Thyroid gland (tissue), 4 donors: Measurements from ENCODE around the gene NDUFV2. TPM values are rescaled to one million over a fixed set of nuclear protein-coding genes. Genes with fewer than 3 reads are reported as not detected.

Source experiments
- DNase-seq, 2 donors: peaks; one replicate each; pipeline ENCODE4 v3.0.0-alpha.2; 2019
- H3K27ac ChIP-seq, 3 donors: fragments of 200-600 bp; sonication (generic); 1 replicate in 2 of 3; 2 replicates in 1 of 3; pipeline ENCODE4 v1.5.1; 2016 to 2019; ENCODE audit warnings: mild to moderate bottlenecking in 1 of 3, moderate library complexity in 1 of 3
- H3K27me3 ChIP-seq: fragments of 200-600 bp; sonication (generic); one replicate; pipeline ENCODE4 v1.5.1; 2019
- H3K36me3 ChIP-seq, 2 donors: fragments of 200-600 bp; sonication (generic); one replicate each; pipeline ENCODE4 v1.5.1; 2016 to 2019
- H3K4me1 ChIP-seq, 2 donors: fragments of 200-600 bp; sonication (generic); one replicate each; pipeline ENCODE4 v1.5.1; 2017 to 2019
- H3K4me3 ChIP-seq, 3 donors: fragments of 200-600 bp; sonication (generic); replicated peaks in 1 of 3; 1 replicate in 2 of 3; 2 replicates in 1 of 3; pipeline ENCODE4 v1.5.1; 2016; ENCODE audit warnings: mild to moderate bottlenecking in 1 of 3
- H3K9me3 ChIP-seq: fragments of 200-600 bp; sonication (generic); one replicate; pipeline ENCODE4 v1.5.1; 2017
- POLR2A ChIP-seq, 2 donors: fragments of 450-650 bp; IDR thresholded peaks; one replicate each; pipeline ENCODE4 v1.6.1; 2017; ENCODE audit warnings: antibody characterized with exemption in 2 of 2, mild to moderate bottlenecking in 2 of 2, moderate library complexity in 1 of 2
- WGBS, 2 donors: methylation state at CpG; one replicate each; pipeline ENCODE4 v1.1.5; 2017; 5-methylcytosine and 5-hydroxymethylcytosine counted together
- intact Hi-C: fragments of 100-400 bp; cut with DNase I; formaldehyde crosslinking; loops from one replicate; pipeline ENCODE4 v1.15.1; 2023
- total RNA-seq, 4 donors: library from RNA; depleted of rRNA; stranded (reverse); fragments of >200 nt; gene quantifications; one replicate each; pipeline ENCODE4 v1.2.3, GENCODE V29; 2016
- TF ChIP-seq, protein P1 (sequence below), 6 experiments: fragments of 200-600 bp in 3 of 6; fragments of 450-650 bp in 3 of 6; sonication (generic) in 3 of 6; IDR thresholded peaks; one replicate each; pipeline ENCODE4 v1.5.1; 2016 to 2019; ENCODE audit warnings: antibody characterized with exemption in 6 of 6, mild to moderate bottlenecking in 2 of 6, inconsistent platforms in 1 of 6, moderate library complexity in 1 of 6

NDUFV2 gene
- total RNA-seq, 4 donors from 2014 or later: 103 to 114 (median 108) TPM

GRCh38 chr18:9067823-9068222, 34.7 kb upstream of the NDUFV2 start:
- TF ChIP-seq, protein P1, sequence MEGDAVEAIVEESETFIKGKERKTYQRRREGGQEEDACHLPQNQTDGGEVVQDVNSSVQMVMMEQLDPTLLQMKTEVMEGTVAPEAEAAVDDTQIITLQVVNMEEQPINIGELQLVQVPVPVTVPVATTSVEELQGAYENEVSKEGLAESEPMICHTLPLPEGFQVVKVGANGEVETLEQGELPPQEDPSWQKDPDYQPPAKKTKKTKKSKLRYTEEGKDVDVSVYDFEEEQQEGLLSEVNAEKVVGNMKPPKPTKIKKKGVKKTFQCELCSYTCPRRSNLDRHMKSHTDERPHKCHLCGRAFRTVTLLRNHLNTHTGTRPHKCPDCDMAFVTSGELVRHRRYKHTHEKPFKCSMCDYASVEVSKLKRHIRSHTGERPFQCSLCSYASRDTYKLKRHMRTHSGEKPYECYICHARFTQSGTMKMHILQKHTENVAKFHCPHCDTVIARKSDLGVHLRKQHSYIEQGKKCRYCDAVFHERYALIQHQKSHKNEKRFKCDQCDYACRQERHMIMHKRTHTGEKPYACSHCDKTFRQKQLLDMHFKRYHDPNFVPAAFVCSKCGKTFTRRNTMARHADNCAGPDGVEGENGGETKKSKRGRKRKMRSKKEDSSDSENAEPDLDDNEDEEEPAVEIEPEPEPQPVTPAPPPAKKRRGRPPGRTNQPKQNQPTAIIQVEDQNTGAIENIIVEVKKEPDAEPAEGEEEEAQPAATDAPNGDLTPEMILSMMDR (IDR thresholded peaks at IDR 0.05): no peak
- no peak for TF ChIP-seq POLR2A (IDR thresholded peaks at IDR 0.05)
- Histone ChIP-seq H3K9me3 (no peaks in the 10 kb centered on the region), H3K27ac (no peak overlapping the region), H3K4me3 (no peak overlapping the region), H3K27me3 (no peaks in the 10 kb centered on the region), H3K36me3 (no peaks in the 10 kb centered on the region), H3K4me1 (no peaks in the 10 kb centered on the region)
- intact Hi-C loops: no loop called here
- 79 to 91% methylated on average over 6 of the region's 6 CpGs for WGBS, 2 donors
- no peak for DNase-seq

DNA sequence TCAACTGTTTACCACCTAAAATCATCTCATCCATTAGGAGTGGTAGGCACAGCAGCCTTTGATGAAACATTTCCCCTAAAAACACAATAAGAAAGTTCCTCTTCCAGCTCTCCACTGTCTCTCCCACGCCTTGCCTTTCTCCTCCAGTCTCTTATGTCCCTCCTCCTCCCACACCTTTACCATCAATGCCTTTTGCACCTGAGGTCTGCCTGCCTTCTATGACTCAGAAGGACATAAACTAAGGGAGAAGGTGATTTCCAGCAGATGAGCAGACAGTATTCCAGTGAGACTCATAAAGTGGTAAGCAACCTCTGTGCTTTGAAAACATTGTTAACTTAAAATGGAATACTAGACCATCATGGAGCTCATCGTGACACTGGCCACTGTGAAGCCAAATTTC, 34.2 kb upstream of the NDUFV2 start:
- 93 to 98% methylated on average over 2 of the region's 2 CpGs for WGBS, 2 donors
- DNase-seq: no peak
- Histone ChIP-seq H3K4me3 (no peak overlapping the region), H3K4me1 (peaks cover 0 to 1% of the 10 kb centered on the region in 2 donors), H3K27me3 (no peaks in the 10 kb centered on the region), H3K36me3 (no peaks in the 10 kb centered on the region), H3K9me3 (no peaks in the 10 kb centered on the region), H3K27ac (no peak overlapping the region)
- intact Hi-C loops: no loop called here
- TF ChIP-seq POLR2A (IDR thresholded peaks at IDR 0.05): no peak
- TF ChIP-seq, protein P1 (IDR thresholded peaks at IDR 0.05): no peak

DNA sequence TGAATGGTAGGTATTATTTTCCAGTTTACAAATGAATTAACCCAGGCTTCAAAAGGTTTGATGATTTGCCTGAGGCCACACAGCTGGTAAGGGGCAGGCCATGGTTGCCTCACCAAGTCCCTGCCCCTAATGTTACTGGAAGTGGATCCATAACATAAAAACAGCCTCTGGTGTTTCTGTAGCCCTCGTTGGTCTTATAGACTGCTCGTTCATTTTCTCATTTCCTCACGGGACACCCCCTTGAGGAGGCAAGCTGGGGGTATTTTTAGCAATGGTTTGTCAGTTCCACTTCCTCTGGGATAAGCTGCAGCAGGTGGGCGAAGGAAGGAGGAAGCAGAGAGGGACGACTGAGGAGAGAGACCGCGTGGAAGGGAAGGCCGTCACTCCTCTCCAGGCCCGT, 32.9 kb upstream of the NDUFV2 start:
- Histone ChIP-seq H3K36me3 (no peaks in the 10 kb centered on the region), H3K4me1 (peaks cover 0 to 4% of the 10 kb centered on the region in 2 donors), H3K4me3 (no peak overlapping the region), H3K27me3 (no peaks in the 10 kb centered on the region), H3K27ac (no peak overlapping the region), H3K9me3 (no peaks in the 10 kb centered on the region)
- no peak for DNase-seq
- intact Hi-C loops: no loop called here
- TF ChIP-seq, protein P1 (IDR thresholded peaks at IDR 0.05): no peak
- TF ChIP-seq POLR2A (IDR thresholded peaks at IDR 0.05): no peak
- WGBS, 2 donors: 44 to 64% methylated on average over 9 of the region's 9 CpGs

DNA sequence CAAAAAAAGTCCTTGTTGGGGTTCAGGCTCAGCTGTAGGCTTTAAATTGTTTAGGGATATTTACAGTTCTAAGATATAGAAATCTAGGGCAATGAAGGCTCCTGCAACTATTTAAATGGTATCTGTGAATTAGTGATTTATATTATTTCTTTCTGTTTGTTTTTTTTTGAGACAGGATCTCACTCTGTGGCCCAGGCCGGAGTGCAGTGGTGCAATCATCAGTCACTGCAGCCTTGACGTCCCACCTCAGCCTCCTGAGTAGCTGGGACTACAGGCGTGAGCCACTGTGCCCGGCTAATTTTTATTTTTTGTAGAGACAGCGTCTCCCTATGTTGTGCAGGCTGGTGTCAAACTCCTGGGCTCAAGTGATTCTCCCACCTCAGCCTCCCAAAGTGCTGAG, 32.3 kb upstream of the NDUFV2 start:
- Histone ChIP-seq H3K9me3 (no peaks in the 10 kb centered on the region), H3K4me3 (no peak overlapping the region), H3K4me1 (peaks cover 0 to 4% of the 10 kb centered on the region in 2 donors), H3K27ac (no peak overlapping the region), H3K27me3 (no peaks in the 10 kb centered on the region), H3K36me3 (no peaks in the 10 kb centered on the region)
- TF ChIP-seq, protein P1 (IDR thresholded peaks at IDR 0.05): no peak
- no peak for TF ChIP-seq POLR2A (IDR thresholded peaks at IDR 0.05)
- no peak for DNase-seq
- intact Hi-C loops: loop anchor here (5.0 to 10.0 kb wide), 3 partner anchors 77 to 445 kb away; partner anchors contain the start of gene TWSG1
- WGBS, 2 donors: 88 to 90% methylated on average over 5 of the region's 5 CpGs

GRCh38 chr18:9079818-9080528, 22.5 kb upstream of the NDUFV2 start:
- intact Hi-C loops: loop anchor here (10.0 kb wide), 2 partner anchors 255 to 435 kb away; partner anchors contain the start of gene TWSG1
- Histone ChIP-seq H3K27ac (no peak overlapping the region), H3K27me3 (no peaks in the 10 kb centered on the region), H3K4me3 (no peak overlapping the region), H3K36me3 (no peaks in the 10 kb centered on the region), H3K9me3 (no peaks in the 10 kb centered on the region), H3K4me1 (peaks cover 8 to 14% of the 10 kb centered on the region in 2 donors)
- 68 to 75% methylated on average over 6 of the region's 6 CpGs for WGBS, 2 donors
- DNase-seq: no peak
- TF ChIP-seq POLR2A (IDR thresholded peaks at IDR 0.05): no peak
- TF ChIP-seq, protein P1 (IDR thresholded peaks at IDR 0.05): no peak
